ENCODE results near the gene DTX4. TPM values are rescaled to one million over a fixed set of nuclear protein-coding genes. Genes with fewer than 3 reads are reported as not detected.

Gene DTX4
- total and polyA plus RNA-seq, 2 of the 4 experiments (the other 2 are of a cell fraction): 2.7 to 3.0 TPM

DNA sequence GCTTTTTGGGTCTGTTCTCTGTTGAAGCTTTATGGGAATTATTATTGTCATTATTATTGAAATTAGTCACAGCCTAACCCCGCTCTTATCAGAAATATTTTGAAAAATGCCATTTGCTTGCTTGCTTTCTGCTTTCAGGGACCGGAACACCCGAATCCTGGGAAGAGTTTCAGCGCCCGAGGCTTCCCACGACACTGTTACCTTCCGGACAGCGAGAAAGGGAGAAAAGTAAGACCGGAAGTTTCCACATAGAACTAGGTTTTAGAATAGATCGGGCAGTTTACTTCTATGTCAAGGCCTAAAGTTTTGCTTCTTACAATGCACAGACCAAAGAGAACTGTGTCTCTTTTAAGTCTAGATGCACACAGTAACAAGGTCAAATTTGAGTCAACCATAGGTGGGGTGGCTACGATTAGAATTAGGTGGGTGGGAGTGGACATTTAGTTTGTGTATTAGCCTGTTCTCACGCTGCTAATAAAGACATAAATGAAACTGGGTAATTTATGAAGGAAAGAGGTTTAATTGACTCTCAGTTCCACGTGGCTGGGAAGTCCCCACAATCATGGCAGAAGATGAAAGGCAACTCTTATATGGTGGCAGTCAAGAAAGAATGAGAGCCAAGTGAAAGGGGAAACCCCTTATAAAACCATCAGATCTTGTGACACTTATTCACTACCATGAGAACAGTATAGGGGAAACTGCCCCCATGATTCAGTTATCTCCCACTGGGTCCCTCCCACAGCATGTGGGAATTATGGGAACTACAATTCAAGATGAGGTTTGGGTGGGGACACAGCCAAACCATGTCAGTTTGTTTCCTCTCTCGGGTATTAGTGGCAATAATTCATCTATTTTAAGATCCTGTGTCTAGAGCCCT is 27.9 kb downstream of the DTX4 start (continued):
- TF ChIP-seq, protein P1, sequence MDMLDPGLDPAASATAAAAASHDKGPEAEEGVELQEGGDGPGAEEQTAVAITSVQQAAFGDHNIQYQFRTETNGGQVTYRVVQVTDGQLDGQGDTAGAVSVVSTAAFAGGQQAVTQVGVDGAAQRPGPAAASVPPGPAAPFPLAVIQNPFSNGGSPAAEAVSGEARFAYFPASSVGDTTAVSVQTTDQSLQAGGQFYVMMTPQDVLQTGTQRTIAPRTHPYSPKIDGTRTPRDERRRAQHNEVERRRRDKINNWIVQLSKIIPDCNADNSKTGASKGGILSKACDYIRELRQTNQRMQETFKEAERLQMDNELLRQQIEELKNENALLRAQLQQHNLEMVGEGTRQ (IDR thresholded peaks at IDR 0.05; ENCODE audit: low read depth, low read length): no peak

DNA sequence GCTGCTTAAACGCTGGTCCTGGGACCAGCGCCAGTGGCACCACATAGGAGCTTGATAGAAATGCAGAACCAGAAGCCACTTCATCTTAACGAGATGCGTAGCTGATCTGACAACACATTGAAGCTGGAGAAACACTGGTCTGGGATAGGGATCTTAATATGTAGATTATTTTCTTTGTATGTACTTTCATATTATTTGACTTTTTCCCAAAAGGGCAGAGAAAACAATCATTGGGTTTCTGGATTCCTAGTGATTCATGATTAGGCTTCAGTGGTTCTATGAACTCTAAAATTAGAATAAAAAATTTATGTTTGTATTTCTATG is 28.5 kb downstream of the DTX4 start:
- H4K5ac ChIP-seq (ENCODE audit: low read depth, low read length): no peak overlapping the region

More for the DNA sequence above, 28.5 kb downstream of the DTX4 start:
- TF ChIP-seq NFE2L2 (IDR thresholded peaks at IDR 0.05; ENCODE audit: low read depth, low read length) (no peak), FOS (IDR thresholded peaks at IDR 0.05; ENCODE audit: low read depth, low read length) (no peak), BHLHE40 (IDR thresholded peaks at IDR 0.05; ENCODE audit: low read depth, low read length) (no peak), CHD1 (IDR thresholded peaks at IDR 0.05; ENCODE audit: low read depth, low read length) (no peak), MAZ (IDR thresholded peaks at IDR 0.05; ENCODE audit: borderline replicate concordance, low read depth, low read length) (no peak), MXI1 (IDR thresholded peaks at IDR 0.05; ENCODE audit: borderline replicate concordance, low read depth, low read length) (no peak), POLR2A (IDR thresholded peaks at IDR 0.05; ENCODE audit: low read depth, low read length) (no peak), SMC3 (IDR thresholded peaks at IDR 0.05; ENCODE audit: low read depth, low read length) (no peak)
- dilution Hi-C loops (cut with HindIII; ENCODE audit: low sequenced_read_pairs, unreplicated experiment): no loop called here
- no TSS peak for BruUV-seq (replicated peaks)
- no peak for ATAC-seq (ENCODE audit: low read depth)
- H3K23ac ChIP-seq (ENCODE audit: low read depth, low read length): no peak overlapping the region
- no peaks in the 10 kb centered on the region for H3K79me1 ChIP-seq (ENCODE audit: low read depth in 1 of 2, low read length in 2 of 2)
- H2AK5ac ChIP-seq (ENCODE audit: low read depth, low read length): no peak overlapping the region
- ChIA-PET POLR2A (ENCODE audit: unreplicated experiment) (no interaction called here), CTCF (no interaction called here)
- WGBS, 2 experiments (ENCODE audit: extremely low coverage in 2 of 2, insufficient read length in 1 of 2): no CpG with 5 or more reads among the region's 4 CpGs
- in situ Hi-C loops (cut with MboI; ENCODE audit: low sequenced_read_pairs): no loop called here
- no peak overlapping the region for H3K27ac ChIP-seq (ENCODE audit: insufficient read depth, low read length)
- no peak overlapping the region for H3K14ac ChIP-seq (replicated peaks; ENCODE audit: low read depth, low read length)
- no peak overlapping the region for H4K91ac ChIP-seq (ENCODE audit: insufficient read depth, low read depth, low read length)
- no peak overlapping the region for H2BK15ac ChIP-seq (ENCODE audit: low read depth, low read length)
- no peak overlapping the region for H2BK5ac ChIP-seq (ENCODE audit: low read depth, low read length, poor library complexity, severe bottlenecking)
- no peak for DNase-seq
- no peak overlapping the region for H2BK120ac ChIP-seq (ENCODE audit: low read depth, low read length)
- peaks cover 9% of the 10 kb centered on the region for H3K4me1 ChIP-seq (ENCODE audit: control insufficient read depth, insufficient read depth, low read length)
- no peaks in the 10 kb centered on the region for H3K27me3 ChIP-seq (ENCODE audit: control insufficient read depth, insufficient read depth, low read length)
- H3K4ac ChIP-seq (ENCODE audit: low read depth, low read length): no peak overlapping the region
- intact Hi-C loops (cut with micrococcal nuclease): no loop called here
- no peak overlapping the region for H2AFZ ChIP-seq (replicated peaks; ENCODE audit: low read length, poor library complexity)
- no peak overlapping the region for H3K4me3 ChIP-seq (ENCODE audit: insufficient read depth, low read depth, low read length)
- H3K56ac ChIP-seq (ENCODE audit: extremely low read depth, insufficient read depth, low read length): no peak overlapping the region
- H3K18ac ChIP-seq (ENCODE audit: low read depth, low read length): no peak overlapping the region
- no peak overlapping the region for H3K9ac ChIP-seq (ENCODE audit: low read depth, low read length)
- H3K9me3 ChIP-seq (ENCODE audit: control insufficient read depth, insufficient read depth, low read length): no peaks in the 10 kb centered on the region
- no peak overlapping the region for H2BK20ac ChIP-seq (ENCODE audit: low read depth, low read length)
- no peak overlapping the region for H4K8ac ChIP-seq (ENCODE audit: low read depth in 2 of 2, low read length in 2 of 2)
- H3K4me2 ChIP-seq (ENCODE audit: low read depth, low read length): no peak overlapping the region
- H2AK9ac ChIP-seq (replicated peaks; ENCODE audit: low read depth, low read length, poor library complexity): no peak overlapping the region
- H3K36me3 ChIP-seq (ENCODE audit: control insufficient read depth, insufficient read depth, low read length): peaks cover 38% of the 10 kb centered on the region
- peaks cover 18% of the 10 kb centered on the region; the same call in 1 of the 2 replicates for H3K9me1 ChIP-seq (ENCODE audit: insufficient read depth, low read length)
- H4K20me1 ChIP-seq (ENCODE audit: insufficient read depth, low read length): no peaks in the 10 kb centered on the region
